ENCODE results near the gene IGFBPL1. TPM values are rescaled to one million over a fixed set of nuclear protein-coding genes. Genes with fewer than 3 reads are reported as not detected.

IGFBPL1 gene
- polyA plus RNA-seq, 1 donor = 3.8 TPM

DNA sequence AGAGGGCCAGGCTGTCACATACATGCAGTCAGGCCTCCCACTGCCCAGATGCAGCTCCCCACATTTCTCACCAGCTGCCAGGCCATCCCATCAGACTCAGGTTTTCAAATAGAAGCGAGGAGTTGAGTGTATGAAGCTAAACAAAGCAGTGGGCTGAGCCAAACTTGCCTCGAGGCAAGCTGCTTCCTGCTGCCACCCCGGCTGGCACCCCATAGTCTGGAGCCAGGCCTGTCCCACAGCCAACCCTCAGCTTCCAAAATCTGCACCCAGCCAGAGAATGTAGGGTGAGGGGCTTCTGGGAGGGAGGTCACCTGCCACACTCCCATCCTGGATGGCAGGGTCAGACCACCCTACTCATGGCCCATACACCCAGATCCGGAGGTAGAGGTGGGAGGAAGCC, 54.1 kb downstream of the IGFBPL1 start:
- no peaks in the 10 kb centered on the region for H3K9me3 ChIP-seq (ENCODE audit: control insufficient read depth, low read depth, low read length)
- H3K4me1 ChIP-seq (ENCODE audit: control insufficient read depth, insufficient read depth, low read length) = peaks cover 22% of the 10 kb centered on the region
- no peaks in the 10 kb centered on the region for H3K36me3 ChIP-seq (ENCODE audit: control insufficient read depth, insufficient read depth, low read length)
- WGBS (ENCODE audit: insufficient coverage, low lambda C conversion rate) = no CpG with 5 or more reads among the region's 4 CpGs
- no peak overlapping the region for H3K4me3 ChIP-seq (ENCODE audit: low read length)
- no peak for DNase-seq
- H3K27me3 ChIP-seq (ENCODE audit: control insufficient read depth, insufficient read depth, low read length) = no peaks in the 10 kb centered on the region
- no peak overlapping the region for H3K27ac ChIP-seq (ENCODE audit: low read length)

DNA sequence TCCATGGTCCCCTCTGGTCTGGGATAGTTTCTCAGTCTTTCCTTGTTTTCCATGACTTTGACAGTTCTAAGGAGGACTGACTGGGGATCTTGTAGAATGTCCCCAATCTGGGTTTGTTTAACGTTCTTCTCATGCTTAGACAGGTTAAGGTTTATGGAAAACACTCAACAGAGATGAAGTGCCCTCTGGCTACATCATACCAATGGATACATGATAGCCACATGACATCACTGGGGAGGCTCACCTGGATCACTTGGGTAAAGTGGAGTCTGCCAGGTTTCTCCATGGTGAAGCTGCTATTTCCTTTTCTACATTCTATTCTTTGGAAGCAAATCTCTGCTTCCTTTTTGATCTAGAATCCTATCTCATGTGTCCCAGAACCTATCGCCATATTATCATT, 55.5 kb downstream of the IGFBPL1 start:
- WGBS (ENCODE audit: insufficient coverage, low lambda C conversion rate) = no CpG with 5 or more reads among the region's 2 CpGs
- Histone ChIP-seq H3K9me3 (ENCODE audit: control insufficient read depth, low read depth, low read length) (no peaks in the 10 kb centered on the region), H3K27me3 (ENCODE audit: control insufficient read depth, insufficient read depth, low read length) (no peaks in the 10 kb centered on the region)

DNA sequence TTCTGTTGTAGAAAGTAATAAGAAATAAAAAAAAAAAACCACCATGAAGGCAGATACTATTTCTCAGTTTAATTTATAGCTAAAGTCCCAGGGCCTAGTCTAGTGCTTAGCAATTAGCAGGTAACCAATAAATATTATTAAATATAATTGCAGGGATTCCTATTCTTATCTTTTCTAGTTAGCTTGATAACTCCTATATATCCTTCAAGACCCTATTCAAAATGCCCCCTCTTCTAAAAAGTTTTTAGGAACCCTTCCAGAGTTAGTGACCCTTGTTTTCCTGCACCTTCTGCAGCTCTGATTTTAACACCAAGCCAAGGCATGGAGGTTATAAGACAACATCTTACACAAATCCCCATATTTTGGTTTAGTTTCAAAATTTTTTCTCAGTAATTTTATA, 56.4 kb downstream of the IGFBPL1 start:
- Histone ChIP-seq H3K27me3 (ENCODE audit: control insufficient read depth, insufficient read depth, low read length) (no peaks in the 10 kb centered on the region), H3K36me3 (ENCODE audit: control insufficient read depth, insufficient read depth, low read length) (no peaks in the 10 kb centered on the region), H3K4me3 (ENCODE audit: low read length) (no peak overlapping the region)

More for the DNA sequence above, 55.5 kb downstream of the IGFBPL1 start:
- no peak overlapping the region for H3K27ac ChIP-seq (ENCODE audit: low read length)
- no peak for DNase-seq
- H3K36me3 ChIP-seq (ENCODE audit: control insufficient read depth, insufficient read depth, low read length) = no peaks in the 10 kb centered on the region
- no peak overlapping the region for H3K4me3 ChIP-seq (ENCODE audit: low read length)
- peaks cover 13% of the 10 kb centered on the region for H3K4me1 ChIP-seq (ENCODE audit: control insufficient read depth, insufficient read depth, low read length)

DNA sequence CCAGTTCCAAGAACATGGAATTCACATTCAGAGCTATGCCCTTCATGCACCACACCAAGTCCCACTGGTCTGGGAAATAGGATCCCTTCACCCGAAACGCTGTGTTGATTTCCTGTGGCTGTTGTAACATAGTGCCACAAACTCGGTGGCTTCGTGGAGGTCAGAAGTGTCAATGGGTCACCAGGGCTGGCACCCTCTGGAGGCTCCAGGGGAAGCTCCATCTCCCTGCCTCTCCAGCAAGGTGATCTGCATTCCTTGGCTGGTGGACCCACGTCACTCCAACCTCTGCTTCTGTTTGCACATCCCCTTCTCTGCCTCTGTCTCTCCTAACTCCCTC, 60.7 kb downstream of the IGFBPL1 start:
- Histone ChIP-seq H3K36me3 (ENCODE audit: control insufficient read depth, insufficient read depth, low read length) (no peaks in the 10 kb centered on the region), H3K4me1 (ENCODE audit: control insufficient read depth, insufficient read depth, low read length) (peaks cover 10% of the 10 kb centered on the region), H3K27ac (ENCODE audit: low read length) (no peak overlapping the region), H3K9me3 (ENCODE audit: control insufficient read depth, low read depth, low read length) (no peaks in the 10 kb centered on the region), H3K27me3 (ENCODE audit: control insufficient read depth, insufficient read depth, low read length) (no peaks in the 10 kb centered on the region), H3K4me3 (ENCODE audit: low read length) (no peak overlapping the region)
- no CpG with 5 or more reads among the region's 5 CpGs for WGBS (ENCODE audit: insufficient coverage, low lambda C conversion rate)
- no peak for DNase-seq

More for the DNA sequence above, 56.4 kb downstream of the IGFBPL1 start:
- DNase-seq = no peak
- H3K27ac ChIP-seq (ENCODE audit: low read length) = no peak overlapping the region
- peaks cover 11% of the 10 kb centered on the region for H3K4me1 ChIP-seq (ENCODE audit: control insufficient read depth, insufficient read depth, low read length)
- H3K9me3 ChIP-seq (ENCODE audit: control insufficient read depth, low read depth, low read length) = no peaks in the 10 kb centered on the region

DNA sequence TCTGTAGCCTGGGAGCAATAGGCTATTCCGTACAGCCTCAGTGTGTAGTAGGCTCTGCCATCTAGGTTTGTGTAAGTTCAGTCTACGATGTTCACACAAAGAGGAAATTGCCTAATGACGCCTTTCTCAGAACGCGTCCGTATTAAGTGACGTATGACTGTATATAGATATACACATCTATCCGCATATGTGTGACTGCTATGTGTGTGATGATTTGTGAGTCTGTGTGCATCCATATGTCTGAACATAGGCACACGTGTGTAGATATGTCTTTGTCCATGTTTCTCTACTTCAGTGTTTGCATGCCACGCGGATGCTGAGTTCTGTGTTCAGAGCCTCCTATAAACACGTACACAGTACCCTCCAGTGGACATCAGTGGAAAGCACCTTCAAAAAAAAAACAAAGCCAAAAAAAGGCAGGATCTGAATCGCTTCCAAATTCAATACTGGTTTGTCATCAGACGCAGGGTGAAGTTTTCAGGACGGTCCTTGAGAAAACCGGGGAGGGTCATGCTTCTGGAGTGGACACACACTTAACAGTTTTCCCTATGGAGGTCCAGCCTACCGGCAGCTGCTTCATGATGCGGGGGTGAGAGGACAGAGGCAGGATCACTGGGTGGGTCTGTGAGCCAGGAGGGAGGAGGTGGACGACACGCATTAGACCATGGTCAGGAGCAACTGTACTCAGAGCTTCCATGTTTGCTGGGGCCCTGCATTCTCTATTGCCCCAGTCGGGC, 61.2 kb downstream of the IGFBPL1 start:
- Histone ChIP-seq H3K4me1 (ENCODE audit: control insufficient read depth, insufficient read depth, low read length) (peaks cover 13% of the 10 kb centered on the region), H3K9me3 (ENCODE audit: control insufficient read depth, low read depth, low read length) (no peaks in the 10 kb centered on the region), H3K27me3 (ENCODE audit: control insufficient read depth, insufficient read depth, low read length) (no peaks in the 10 kb centered on the region), H3K4me3 (ENCODE audit: low read length) (no peak overlapping the region), H3K27ac (ENCODE audit: low read length) (no peak overlapping the region), H3K36me3 (ENCODE audit: control insufficient read depth, insufficient read depth, low read length) (no peaks in the 10 kb centered on the region)
- DNase-seq = peak; percentile 48 to 49
- WGBS (ENCODE audit: insufficient coverage, low lambda C conversion rate) = no CpG with 5 or more reads among the region's 21 CpGs

DNA sequence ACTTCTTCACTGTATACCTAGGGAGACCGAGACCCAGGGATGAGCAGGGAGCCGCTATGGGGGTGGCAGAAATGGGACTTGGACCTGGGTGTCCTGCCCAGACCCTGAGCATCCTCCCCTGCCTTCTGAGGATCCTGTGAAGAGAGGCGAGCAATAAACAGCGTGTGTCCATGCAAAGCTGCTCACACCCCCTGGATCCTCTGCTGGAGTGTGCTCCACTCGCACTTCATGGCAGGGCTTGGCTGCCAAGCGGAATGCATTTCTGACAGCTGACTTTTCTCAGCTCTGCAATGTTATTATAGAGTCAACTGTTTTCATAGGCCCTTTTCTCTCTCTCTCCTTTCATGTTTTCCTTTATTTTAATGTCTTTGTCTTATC, 62.8 kb downstream of the IGFBPL1 start:
- 100% methylated on average over 1 of the region's 6 CpGs for WGBS (ENCODE audit: insufficient coverage, low lambda C conversion rate)
- H3K4me1 ChIP-seq (ENCODE audit: control insufficient read depth, insufficient read depth, low read length) = peaks cover 13% of the 10 kb centered on the region
- DNase-seq = no peak

DNA sequence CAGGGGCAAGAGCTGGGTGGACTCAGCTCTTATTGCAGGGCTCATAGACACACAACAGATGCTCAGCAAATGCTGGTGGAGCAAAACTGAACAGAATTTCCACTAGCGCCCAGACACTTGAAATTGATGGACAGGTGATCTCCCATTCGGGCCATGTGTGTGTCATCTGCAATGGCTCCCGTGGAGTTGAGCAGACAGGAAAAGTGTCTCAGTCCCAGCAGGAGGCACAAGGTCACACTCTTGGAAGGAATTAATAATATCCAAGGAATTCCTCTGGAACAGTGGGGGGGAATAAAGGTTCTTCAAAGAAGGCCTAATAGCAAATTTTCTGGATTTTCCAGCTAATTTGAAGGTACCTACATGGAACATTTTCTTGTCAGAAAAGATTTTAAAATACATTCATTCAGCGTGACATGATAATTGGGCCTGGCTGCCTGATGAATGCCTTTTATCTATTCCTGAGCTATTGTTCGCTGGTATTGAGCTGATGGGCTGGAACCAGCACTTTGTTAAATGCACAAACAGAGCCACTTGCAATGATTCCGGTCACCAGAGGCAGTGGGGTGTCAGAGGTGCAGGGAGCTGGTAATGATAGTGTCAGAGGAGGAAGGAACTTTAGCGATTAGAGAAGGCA, 63.3 kb downstream of the IGFBPL1 start:
- no CpG with 5 or more reads among the region's 7 CpGs for WGBS (ENCODE audit: insufficient coverage, low lambda C conversion rate)
- H3K36me3 ChIP-seq (ENCODE audit: control insufficient read depth, insufficient read depth, low read length) = no peaks in the 10 kb centered on the region
- no peak overlapping the region for H3K4me3 ChIP-seq (ENCODE audit: low read length)
- H3K27me3 ChIP-seq (ENCODE audit: control insufficient read depth, insufficient read depth, low read length) = no peaks in the 10 kb centered on the region
- H3K4me1 ChIP-seq (ENCODE audit: control insufficient read depth, insufficient read depth, low read length) = peaks cover 13% of the 10 kb centered on the region
- H3K27ac ChIP-seq (ENCODE audit: low read length) = no peak overlapping the region
- no peaks in the 10 kb centered on the region for H3K9me3 ChIP-seq (ENCODE audit: control insufficient read depth, low read depth, low read length)
- DNase-seq = no peak

More for the DNA sequence above, 62.8 kb downstream of the IGFBPL1 start:
- Histone ChIP-seq H3K36me3 (ENCODE audit: control insufficient read depth, insufficient read depth, low read length) (no peaks in the 10 kb centered on the region), H3K9me3 (ENCODE audit: control insufficient read depth, low read depth, low read length) (no peaks in the 10 kb centered on the region), H3K27me3 (ENCODE audit: control insufficient read depth, insufficient read depth, low read length) (no peaks in the 10 kb centered on the region), H3K4me3 (ENCODE audit: low read length) (no peak overlapping the region), H3K27ac (ENCODE audit: low read length) (no peak overlapping the region)

DNA sequence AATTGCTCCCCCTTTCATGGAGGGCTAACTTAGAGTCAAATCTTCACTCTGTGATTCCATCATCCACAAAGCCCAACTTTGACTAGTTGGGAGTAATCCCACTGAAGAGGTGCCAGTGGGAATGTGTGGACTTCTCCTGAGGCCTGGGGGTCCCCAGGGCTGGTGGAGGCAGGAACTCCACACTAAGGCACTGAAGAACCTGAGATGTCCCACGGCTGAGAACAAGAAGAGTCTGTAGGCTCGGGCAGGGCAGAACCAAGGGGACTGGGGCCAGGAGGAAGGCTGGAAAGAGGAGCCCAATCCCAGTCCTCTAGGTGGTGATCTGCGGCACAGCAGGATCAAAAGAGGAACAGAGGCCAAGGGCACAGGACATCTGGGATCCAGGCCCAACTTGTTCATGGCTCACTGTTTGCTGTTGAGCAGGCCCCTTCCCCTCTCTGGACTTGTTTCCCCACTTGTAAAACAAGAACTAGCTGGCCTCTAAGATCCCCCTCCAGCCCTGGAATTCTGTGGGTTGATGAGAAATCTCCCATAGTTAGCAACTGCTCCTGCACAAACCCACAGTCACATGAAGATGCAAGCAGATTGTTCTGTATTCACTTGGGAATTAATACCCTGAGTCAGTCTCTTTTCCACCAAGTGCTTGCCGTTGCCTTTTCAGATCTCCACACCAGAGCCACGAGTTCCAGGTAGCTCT, 64.4 kb downstream of the IGFBPL1 start:
- Histone ChIP-seq H3K9me3 (ENCODE audit: control insufficient read depth, low read depth, low read length) (no peaks in the 10 kb centered on the region), H3K36me3 (ENCODE audit: control insufficient read depth, insufficient read depth, low read length) (no peaks in the 10 kb centered on the region), H3K4me1 (ENCODE audit: control insufficient read depth, insufficient read depth, low read length) (peaks cover 17% of the 10 kb centered on the region), H3K27ac (ENCODE audit: low read length) (no peak overlapping the region), H3K4me3 (ENCODE audit: low read length) (no peak overlapping the region), H3K27me3 (ENCODE audit: control insufficient read depth, insufficient read depth, low read length) (no peaks in the 10 kb centered on the region)
- no CpG with 5 or more reads among the region's 5 CpGs for WGBS (ENCODE audit: insufficient coverage, low lambda C conversion rate)
- no peak for DNase-seq

DNA sequence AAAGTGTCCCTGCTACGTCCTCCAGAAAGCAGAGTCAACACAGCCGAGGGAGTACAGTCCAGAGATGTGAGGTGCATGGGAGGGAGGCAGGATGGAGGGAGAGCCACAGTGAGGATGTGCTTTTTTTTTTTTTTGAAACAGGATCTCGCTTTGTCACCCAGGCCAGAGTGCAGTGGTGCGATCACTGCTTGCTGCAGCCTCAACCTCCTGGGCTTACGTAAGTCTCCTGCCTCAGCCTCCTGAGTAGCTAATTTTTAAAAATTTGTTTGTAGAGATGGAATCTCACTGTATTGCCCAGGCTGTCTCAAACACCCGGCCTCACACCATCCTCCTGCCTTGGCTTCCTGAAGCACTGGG, 65.0 kb downstream of the IGFBPL1 start:
- no peak overlapping the region for H3K27ac ChIP-seq (ENCODE audit: low read length)
- peaks cover 17% of the 10 kb centered on the region for H3K4me1 ChIP-seq (ENCODE audit: control insufficient read depth, insufficient read depth, low read length)
- H3K9me3 ChIP-seq (ENCODE audit: control insufficient read depth, low read depth, low read length) = no peaks in the 10 kb centered on the region
- H3K36me3 ChIP-seq (ENCODE audit: control insufficient read depth, insufficient read depth, low read length) = no peaks in the 10 kb centered on the region
- no peak for DNase-seq
- no peak overlapping the region for H3K4me3 ChIP-seq (ENCODE audit: low read length)
- H3K27me3 ChIP-seq (ENCODE audit: control insufficient read depth, insufficient read depth, low read length) = no peaks in the 10 kb centered on the region
- no CpG with 5 or more reads among the region's 6 CpGs for WGBS (ENCODE audit: insufficient coverage, low lambda C conversion rate)

DNA sequence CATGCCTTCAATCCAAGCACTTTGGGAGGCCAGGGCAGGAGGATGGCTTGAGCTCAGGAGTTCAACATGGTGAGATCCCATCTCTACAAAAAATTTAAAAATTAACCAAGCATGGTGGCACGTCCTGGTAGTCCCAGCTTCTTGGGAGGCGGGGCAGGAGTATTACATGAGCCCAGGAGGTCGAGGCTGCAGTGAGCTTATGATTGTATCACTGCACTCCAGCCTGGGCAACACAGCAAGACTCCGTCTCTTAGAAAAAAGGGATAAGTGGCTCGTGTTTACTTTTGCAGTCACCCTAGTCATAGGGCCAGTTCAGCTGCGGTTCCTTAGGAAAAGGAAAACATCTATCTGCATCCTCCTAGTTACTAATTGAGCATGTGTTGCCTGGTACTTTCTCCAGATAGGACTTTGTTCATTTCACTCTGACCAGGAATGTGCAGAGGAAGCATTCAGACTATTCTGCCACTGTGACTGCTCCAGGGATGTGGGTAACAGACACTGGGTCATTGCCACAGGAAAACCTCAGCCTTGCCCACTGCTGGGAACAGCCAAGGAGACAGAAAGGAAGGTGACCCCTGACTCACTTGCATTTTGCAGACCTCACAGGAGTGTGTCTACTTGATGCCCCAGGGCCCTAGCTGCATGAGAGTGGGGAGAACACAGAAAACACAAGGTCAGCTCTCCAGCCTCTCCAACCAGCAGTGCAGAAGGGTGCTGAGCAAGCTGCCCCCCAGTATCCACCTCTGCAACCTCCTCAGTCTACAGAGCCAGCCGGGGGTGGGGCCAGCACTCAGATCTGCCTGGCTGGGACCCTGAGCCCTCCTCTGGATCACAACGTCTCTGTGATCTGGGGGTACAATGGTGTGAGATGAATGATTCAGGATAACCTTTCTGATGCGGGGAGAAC, 65.6 kb downstream of the IGFBPL1 start:
- Histone ChIP-seq H3K4me3 (ENCODE audit: low read length) (no peak overlapping the region), H3K9me3 (ENCODE audit: control insufficient read depth, low read depth, low read length) (no peaks in the 10 kb centered on the region), H3K36me3 (ENCODE audit: control insufficient read depth, insufficient read depth, low read length) (no peaks in the 10 kb centered on the region), H3K27ac (ENCODE audit: low read length) (no peak overlapping the region), H3K4me1 (ENCODE audit: control insufficient read depth, insufficient read depth, low read length) (peaks cover 17% of the 10 kb centered on the region), H3K27me3 (ENCODE audit: control insufficient read depth, insufficient read depth, low read length) (no peaks in the 10 kb centered on the region)
- no CpG with 5 or more reads among the region's 9 CpGs for WGBS (ENCODE audit: insufficient coverage, low lambda C conversion rate)
- DNase-seq = peak; percentile 80 to 88

Measured in large intestine (tissue), 3 donors.